Stimulated activated CD4-positive, alpha-beta T cell treated with anti-CD3 and anti-CD28 coated beads, Interleukin-4, amount 100 ng/mL, for 1 hour (primary cell): ENCODE data around the gene CGGBP1.
"Not testable (repeated sequence)": the region's sequence is repeated elsewhere in the genome, so short reads cannot be mapped to it uniquely, and the experiment has no call there.

Experiments
- DNase-seq: peaks from one replicate; pipeline ENCODE4 v3.0.0-alpha.2; 2020

The CGGBP1 gene

GRCh38 chr3:88033808-88034207, 25.0 kb downstream of the CGGBP1 start:
- DNase-seq, result no peak

- DNase-seq, result no peak
Observed at GRCh38 chr3:88033079-88033478, 25.7 kb downstream of the CGGBP1 start.

GRCh38 chr3:88032245-88032644, 26.6 kb downstream of the CGGBP1 start:
- no peak for DNase-seq

- DNase-seq, result peak; percentile 5
Observed at GRCh38 chr3:88031642-88032077, 27.1 kb downstream of the CGGBP1 start.

DNA sequence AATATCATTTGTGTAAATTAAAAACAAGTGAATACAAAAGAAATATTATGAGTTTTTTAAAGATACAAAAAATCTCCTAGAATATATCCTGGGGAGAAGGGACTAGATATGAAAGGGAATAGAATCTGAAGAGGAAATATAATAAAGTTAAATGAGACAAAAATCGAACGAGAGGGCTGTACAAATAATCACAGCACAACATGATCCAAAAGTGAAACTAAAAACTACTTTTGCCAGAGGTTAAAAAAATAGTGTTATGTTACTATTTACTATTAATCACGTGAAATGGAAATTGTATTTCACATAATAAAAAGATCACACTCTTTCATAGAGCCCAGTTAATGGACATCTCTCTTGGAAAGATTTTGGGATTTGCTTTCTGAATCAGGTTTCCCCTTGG, 28.6 kb downstream of the CGGBP1 start:
- no peak for DNase-seq

DNA sequence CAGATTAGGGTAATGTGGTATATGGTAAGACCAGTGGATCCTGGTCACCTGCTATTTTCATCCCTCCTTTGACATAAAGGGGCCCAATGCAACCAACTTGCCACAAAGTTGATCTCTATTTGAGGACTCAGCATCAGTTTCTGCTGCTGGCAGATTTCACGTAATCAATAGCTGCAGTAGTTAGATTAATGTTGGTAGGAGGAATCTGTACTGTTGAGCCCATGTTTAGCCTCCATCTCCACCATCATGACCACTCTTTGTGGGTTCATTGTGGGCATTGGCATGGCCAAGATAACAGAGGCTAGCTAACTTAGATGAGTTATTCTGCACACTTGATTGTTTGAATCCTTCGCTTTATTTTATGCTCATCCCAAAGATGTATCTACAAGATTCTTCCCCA, 29.9 kb downstream of the CGGBP1 start:
- DNase-seq, result no peak

- DNase-seq, result no peak
Observed at GRCh38 chr3:88025001-88025552, 33.7 kb downstream of the CGGBP1 start.

DNA sequence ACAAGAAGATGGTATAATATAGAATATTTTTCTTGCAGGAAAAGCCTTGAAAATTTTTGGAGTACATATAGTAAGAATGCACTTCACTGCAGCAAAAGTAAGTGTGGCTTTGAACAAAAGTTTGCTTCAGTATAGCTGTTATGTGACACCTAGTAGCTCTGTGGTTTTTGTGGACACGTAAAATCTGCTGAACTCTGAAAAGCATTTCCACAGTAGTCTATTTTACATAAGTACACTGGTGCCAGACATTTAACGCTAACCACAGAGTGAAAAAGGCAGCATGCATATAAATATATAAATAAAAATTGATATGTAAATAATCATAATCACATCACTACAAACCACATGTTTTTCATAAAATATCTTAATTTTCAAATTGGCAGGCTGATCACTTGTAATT, 39.8 kb downstream of the CGGBP1 start:
- no peak for DNase-seq

DNA sequence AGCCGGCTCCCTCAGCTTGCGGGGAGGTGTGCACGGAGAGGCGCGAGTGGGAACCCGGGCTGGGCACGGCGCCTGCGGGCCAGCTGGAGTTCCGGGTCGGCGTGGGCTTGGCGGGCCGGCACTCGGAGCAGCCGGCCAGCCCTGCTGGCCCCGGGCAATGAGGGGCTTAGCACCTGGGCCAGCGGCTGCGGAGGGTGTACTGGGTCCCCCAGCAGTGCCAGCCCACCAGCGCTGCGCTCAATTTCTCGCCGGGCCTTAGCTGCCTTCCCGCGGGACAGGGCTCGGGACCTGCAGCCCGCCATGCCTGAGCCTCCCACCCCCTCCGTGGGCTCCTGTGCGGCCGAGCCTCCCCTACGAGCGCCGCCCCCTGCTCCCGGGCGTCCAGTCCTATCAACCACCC, 43.1 kb downstream of the CGGBP1 start:
- not testable (repeated sequence) for DNase-seq

- no peak for DNase-seq
Observed at GRCh38 chr3:88013592-88013991, 45.2 kb downstream of the CGGBP1 start.

DNA sequence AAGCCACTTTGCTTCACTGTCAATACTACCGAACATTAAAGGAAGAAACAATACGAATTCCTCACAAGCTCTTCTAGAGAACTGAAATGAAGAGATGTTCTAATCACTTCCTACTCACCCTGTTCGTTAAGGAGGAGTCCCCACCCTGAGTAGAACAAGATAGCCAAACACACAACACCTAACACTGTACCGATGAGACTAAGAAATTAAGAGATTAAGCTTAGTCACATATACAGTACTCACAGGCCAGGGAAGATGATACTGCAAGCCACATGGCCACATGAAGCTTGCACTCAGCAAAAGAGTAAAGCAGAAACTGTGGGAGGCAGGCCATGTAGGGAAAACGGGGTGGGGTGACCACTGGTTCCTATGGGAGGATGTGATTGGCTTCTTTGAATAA, 48.0 kb downstream of the CGGBP1 start:
- DNase-seq, result no peak

- no peak for DNase-seq
Observed at GRCh38 chr3:88009066-88009465, 49.7 kb downstream of the CGGBP1 start.

GRCh38 chr3:88005066-88005465, 53.7 kb downstream of the CGGBP1 start:
- no peak for DNase-seq

DNA sequence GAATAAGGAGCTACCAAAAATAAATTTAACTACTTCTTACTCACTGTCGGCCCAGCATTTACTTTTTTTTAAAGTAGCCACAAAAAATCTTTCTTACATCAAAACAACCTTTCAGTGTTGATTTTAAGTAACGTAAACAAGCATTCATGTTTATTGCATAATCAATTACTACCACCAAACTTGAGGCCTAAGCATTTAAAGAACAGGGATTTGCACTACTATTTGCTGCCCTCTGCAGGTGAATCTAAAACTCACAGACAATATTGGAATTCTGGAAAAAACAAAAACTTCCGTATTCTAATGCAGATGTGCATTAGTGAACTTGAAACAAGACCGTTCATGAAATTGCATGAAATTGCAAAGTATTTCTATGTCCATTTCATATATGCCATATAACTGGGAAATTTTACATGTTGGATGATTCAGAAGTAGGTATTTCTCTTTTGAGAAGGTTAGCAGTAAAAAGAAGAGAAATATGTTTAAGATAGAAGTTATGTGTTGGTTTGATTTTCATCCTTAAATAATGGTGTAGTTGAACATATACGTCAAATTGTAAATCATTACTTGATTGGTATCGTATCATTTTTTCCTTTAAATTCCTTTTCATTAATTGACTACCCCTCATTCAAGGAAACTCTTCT, 55.6 kb downstream of the CGGBP1 start:
- DNase-seq, result no peak

DNA sequence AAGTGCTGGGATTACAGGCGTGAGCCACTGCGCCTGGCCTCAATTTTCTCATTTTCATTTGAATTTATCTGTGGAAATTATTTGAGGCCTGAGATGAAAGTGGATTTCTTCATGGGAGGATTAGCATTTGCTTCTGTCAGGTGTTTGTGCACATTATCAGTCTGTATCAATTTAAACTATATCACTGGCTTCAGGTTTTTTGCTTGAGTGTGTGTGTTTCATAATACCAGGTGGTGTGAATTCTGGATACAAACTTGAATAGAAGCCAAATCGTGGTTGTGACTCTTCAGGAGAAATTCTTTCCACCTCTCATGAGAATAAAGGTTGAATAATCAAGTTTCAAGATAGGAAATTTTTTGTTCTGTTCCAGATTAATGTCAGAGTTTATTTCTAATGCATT, 56.4 kb downstream of the CGGBP1 start:
- DNase-seq, result no peak
